PFSK-1 (cell line): Measurements from ENCODE around the gene CHST11.

Source experiments
- FOXP2 ChIP-seq: optimal IDR thresholded peaks from 2 replicates; pipeline ENCODE3; 2011; ENCODE audit warnings: borderline replicate concordance, control low read depth, inconsistent platforms; ENCODE audit not compliant: insufficient read depth; ENCODE audit errors: extremely low read length, extremely low read depth
- POLR2AphosphoS5 ChIP-seq: IDR thresholded peaks from 2 replicates; pipeline ENCODE4 v1.6.1; 2012; ENCODE audit warnings: low read depth, mild to moderate bottlenecking, control low read depth, low read length, moderate library complexity
- SIN3A ChIP-seq: IDR thresholded peaks from 2 replicates; pipeline ENCODE4 v1.6.1; 2012; ENCODE audit warnings: mild to moderate bottlenecking, low read length, moderate library complexity, borderline replicate concordance; ENCODE audit not compliant: insufficient read depth
- TAF1 ChIP-seq: IDR thresholded peaks from 2 replicates; pipeline ENCODE4 v1.6.1; 2012; ENCODE audit warnings: low read length, control low read depth, borderline replicate concordance; ENCODE audit not compliant: insufficient read depth
- TF ChIP-seq, protein P1 (sequence below), 2 experiments: IDR thresholded peaks; 2 replicates each; pipeline versions ENCODE4 v1.6.1 to v1.8.0; 2011 to 2012; ENCODE audit warnings: low read depth in 2 of 2, low read length in 2 of 2, control low read depth in 1 of 2, inconsistent platforms in 1 of 2, mild to moderate bottlenecking in 1 of 2, moderate library complexity in 1 of 2; ENCODE audit not compliant: insufficient read depth in 1 of 2

DNA sequence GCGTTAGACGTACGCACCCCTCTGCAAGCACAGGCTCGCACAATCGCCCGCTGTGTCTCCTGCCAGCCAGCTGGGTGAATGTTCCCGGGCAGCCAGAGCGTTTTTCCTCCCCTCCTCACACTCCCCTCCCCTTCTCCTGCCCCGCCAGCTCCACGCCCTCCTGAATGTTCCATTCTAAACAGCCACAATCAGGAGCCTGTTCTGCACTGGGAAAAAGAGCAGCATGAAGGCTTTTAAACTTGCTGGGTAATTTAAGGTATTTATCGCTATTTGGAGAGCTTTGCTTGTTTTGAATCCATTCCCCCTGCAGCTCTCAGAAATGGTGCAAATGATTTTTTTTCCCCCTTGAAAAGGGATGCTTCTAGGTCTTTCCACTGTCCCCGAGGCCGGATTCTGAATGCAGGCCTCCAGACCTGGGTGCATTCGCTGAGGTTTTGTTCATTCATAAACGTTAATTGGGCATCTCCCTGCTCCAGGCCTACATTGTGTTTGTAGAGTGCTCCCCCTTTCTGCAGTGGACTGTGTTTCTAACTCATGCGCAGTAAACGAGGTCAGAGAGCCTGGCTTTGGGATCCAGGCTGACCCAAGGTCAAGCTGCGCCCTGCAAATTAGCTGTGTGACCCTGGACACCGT lies 212.5 kb downstream of the CHST11 start:
- TF ChIP-seq POLR2AphosphoS5: no peak
- TF ChIP-seq, protein P1, sequence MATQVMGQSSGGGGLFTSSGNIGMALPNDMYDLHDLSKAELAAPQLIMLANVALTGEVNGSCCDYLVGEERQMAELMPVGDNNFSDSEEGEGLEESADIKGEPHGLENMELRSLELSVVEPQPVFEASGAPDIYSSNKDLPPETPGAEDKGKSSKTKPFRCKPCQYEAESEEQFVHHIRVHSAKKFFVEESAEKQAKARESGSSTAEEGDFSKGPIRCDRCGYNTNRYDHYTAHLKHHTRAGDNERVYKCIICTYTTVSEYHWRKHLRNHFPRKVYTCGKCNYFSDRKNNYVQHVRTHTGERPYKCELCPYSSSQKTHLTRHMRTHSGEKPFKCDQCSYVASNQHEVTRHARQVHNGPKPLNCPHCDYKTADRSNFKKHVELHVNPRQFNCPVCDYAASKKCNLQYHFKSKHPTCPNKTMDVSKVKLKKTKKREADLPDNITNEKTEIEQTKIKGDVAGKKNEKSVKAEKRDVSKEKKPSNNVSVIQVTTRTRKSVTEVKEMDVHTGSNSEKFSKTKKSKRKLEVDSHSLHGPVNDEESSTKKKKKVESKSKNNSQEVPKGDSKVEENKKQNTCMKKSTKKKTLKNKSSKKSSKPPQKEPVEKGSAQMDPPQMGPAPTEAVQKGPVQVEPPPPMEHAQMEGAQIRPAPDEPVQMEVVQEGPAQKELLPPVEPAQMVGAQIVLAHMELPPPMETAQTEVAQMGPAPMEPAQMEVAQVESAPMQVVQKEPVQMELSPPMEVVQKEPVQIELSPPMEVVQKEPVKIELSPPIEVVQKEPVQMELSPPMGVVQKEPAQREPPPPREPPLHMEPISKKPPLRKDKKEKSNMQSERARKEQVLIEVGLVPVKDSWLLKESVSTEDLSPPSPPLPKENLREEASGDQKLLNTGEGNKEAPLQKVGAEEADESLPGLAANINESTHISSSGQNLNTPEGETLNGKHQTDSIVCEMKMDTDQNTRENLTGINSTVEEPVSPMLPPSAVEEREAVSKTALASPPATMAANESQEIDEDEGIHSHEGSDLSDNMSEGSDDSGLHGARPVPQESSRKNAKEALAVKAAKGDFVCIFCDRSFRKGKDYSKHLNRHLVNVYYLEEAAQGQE (IDR thresholded peaks at IDR 0.05; ENCODE audit: insufficient read depth in 1 of 2, low read depth in 2 of 2, low read length in 2 of 2): no peak
- TF ChIP-seq TAF1: no peak
- no peak for TF ChIP-seq FOXP2
- TF ChIP-seq SIN3A: no peak
